CD14-positive monocyte (primary cell): Measurements from ENCODE around the gene TTC3. TPM values are rescaled to one million over a fixed set of nuclear protein-coding genes. Genes with fewer than 3 reads are reported as not detected.

Experiments
- DNase-seq, 3 donors: peaks; one replicate each; pipeline ENCODE4 v3.0.0-alpha.2; 2011 to 2022
- H2AFZ ChIP-seq: 2 replicates; pipeline ENCODE4 v1.6.0; 2012; ENCODE audit warnings: mild to moderate bottlenecking, low read depth, low read length, inconsistent platforms; ENCODE audit not compliant: insufficient read depth, poor library complexity, severe bottlenecking
- H3K27ac ChIP-seq, 2 donors: 1 replicate in 1 of 2; 2 replicates in 1 of 2; pipeline ENCODE4 v1.5.1; 2012 to 2013; ENCODE audit warnings: low read length in 2 of 2, control low read depth in 1 of 2, inconsistent platforms in 1 of 2, low read depth in 1 of 2, mild to moderate bottlenecking in 1 of 2
- H3K27me3 ChIP-seq, 2 donors: one replicate each; pipeline versions ENCODE4 v1.6.0 to v1.6.1; 2011 to 2013; ENCODE audit warnings: low read length in 2 of 2; ENCODE audit not compliant: control insufficient read depth in 2 of 2, insufficient read depth in 2 of 2
- H3K36me3 ChIP-seq, 2 donors: replicated peaks in 1 of 2; 1 replicate in 1 of 2; 2 replicates in 1 of 2; pipeline versions ENCODE4 v1.5.1 to v1.6.1; 2012 to 2013; ENCODE audit warnings: low read length in 2 of 2, control low read depth in 1 of 2, inconsistent platforms in 1 of 2, mild to moderate bottlenecking in 1 of 2; ENCODE audit not compliant: insufficient read depth in 2 of 2, control insufficient read depth in 1 of 2
- H3K4me1 ChIP-seq, 2 donors: 1 replicate in 1 of 2; 2 replicates in 1 of 2; pipeline versions ENCODE4 v1.5.1 to v1.6.1; 2012 to 2013; ENCODE audit warnings: low read length in 2 of 2, control low read depth in 1 of 2, inconsistent platforms in 1 of 2, mild to moderate bottlenecking in 1 of 2, moderate library complexity in 1 of 2; ENCODE audit not compliant: insufficient read depth in 2 of 2, control insufficient read depth in 1 of 2
- H3K4me2 ChIP-seq: replicated peaks from 2 replicates; pipeline ENCODE3; 2012; ENCODE audit warnings: low read length, moderate library complexity, mild to moderate bottlenecking; ENCODE audit not compliant: poor library complexity, severe bottlenecking; ENCODE audit errors: extremely low read depth
- H3K4me3 ChIP-seq, 3 experiments: fragments of 200-600 bp in 1 of 3; sonication (generic) in 1 of 3; replicated peaks in 1 of 3; 1 replicate in 2 of 3; 2 replicates in 1 of 3; pipeline ENCODE4 v1.5.1; 2011 to 2013; ENCODE audit warnings: low read length in 3 of 3, mild to moderate bottlenecking in 3 of 3, control low read depth in 2 of 3, low read depth in 2 of 3, inconsistent platforms in 1 of 3, moderate library complexity in 1 of 3
- H3K79me2 ChIP-seq: 2 replicates; pipeline ENCODE4 v1.6.0; 2012; ENCODE audit warnings: mild to moderate bottlenecking, control low read depth, inconsistent platforms, low read length, moderate library complexity; ENCODE audit not compliant: insufficient read depth
- H3K9ac ChIP-seq: 2 replicates; pipeline ENCODE4 v1.6.0; 2017; ENCODE audit warnings: low read length, mild to moderate bottlenecking; ENCODE audit not compliant: insufficient read depth, poor library complexity, severe bottlenecking
- H3K9me3 ChIP-seq, 2 donors: replicated peaks in 1 of 2; 1 replicate in 1 of 2; 2 replicates in 1 of 2; pipeline versions ENCODE4 v1.5.1 to v1.6.1; 2012 to 2013; ENCODE audit warnings: low read length in 2 of 2, control low read depth in 1 of 2; ENCODE audit not compliant: control insufficient read depth in 1 of 2, insufficient read depth in 1 of 2
- H4K20me1 ChIP-seq: 2 replicates; pipeline ENCODE4 v1.6.0; 2012; ENCODE audit warnings: mild to moderate bottlenecking, low read length, control low read depth, moderate library complexity; ENCODE audit not compliant: insufficient read depth
- H3K27ac Mint-ChIP-seq, 7 donors: one replicate each; pipeline ENCODE4 v1.8.0; 2020; ENCODE audit warnings: mild to moderate bottlenecking in 7 of 7, mixed read lengths in 7 of 7, moderate library complexity in 6 of 7, inconsistent platforms in 2 of 7
- H3K27me3 Mint-ChIP-seq, 3 donors: one replicate each; pipeline ENCODE4 v1.8.0; 2021 to 2022; ENCODE audit warnings: low read depth in 3 of 3, mild to moderate bottlenecking in 3 of 3, mixed read lengths in 3 of 3, moderate library complexity in 3 of 3, inconsistent platforms in 1 of 3
- H3K36me3 Mint-ChIP-seq, 2 donors: one replicate each; pipeline ENCODE4 v1.8.0; 2020; ENCODE audit warnings: mixed read lengths in 2 of 2, inconsistent platforms in 1 of 2, mild to moderate bottlenecking in 1 of 2
- H3K4me1 Mint-ChIP-seq: one replicate; pipeline ENCODE4 v1.8.0; 2020; ENCODE audit warnings: mild to moderate bottlenecking, mixed read lengths
- H3K4me3 Mint-ChIP-seq, 2 donors: one replicate each; pipeline ENCODE4 v1.8.0; 2020; ENCODE audit warnings: mild to moderate bottlenecking in 2 of 2, mixed read lengths in 2 of 2, moderate library complexity in 1 of 2
- H3K9me3 Mint-ChIP-seq, 7 donors: one replicate each; pipeline ENCODE4 v1.8.0; 2020 to 2022; ENCODE audit warnings: mixed read lengths in 7 of 7, mild to moderate bottlenecking in 6 of 7, moderate library complexity in 6 of 7, inconsistent platforms in 2 of 7
- WGBS: methylation state at CpG from one replicate; pipeline ENCODE4 v1.1.5; 2013; ENCODE audit warnings: missing lambda C conversion rate; ENCODE audit not compliant: insufficient coverage; 5-methylcytosine and 5-hydroxymethylcytosine counted together
- intact Hi-C, 2 donors: fragments of 100-400 bp; cut with micrococcal nuclease; formaldehyde crosslinking; loops; one replicate each; pipeline versions ENCODE4 v1.15.0 to v1.15.1; 2023
- polyA plus RNA-seq, 3 donors: library from polyadenylated mRNA; depleted of rRNA in 1 of 3; unstranded in 2 of 3; stranded (reverse) in 1 of 3; fragments of 300-500 nt in 2 of 3; fragments of >200 nt in 1 of 3; fragmentation: Illumina TruSeq in 2 of 3; gene quantifications; 1 replicate in 2 of 3; 2 replicates in 1 of 3; pipeline ENCODE4 v1.2.3, GENCODE V29; 2012 to 2021
- TF ChIP-seq, protein P1 (sequence below): fragments of 200-600 bp; IDR thresholded peaks from one replicate; pipeline ENCODE4 v1.8.0; 2022; ENCODE audit warnings: antibody characterized with exemption, mild to moderate bottlenecking

TTC3 gene
- polyA plus RNA-seq, 3 donors = 9.6 to 35.4 (median 17.9) TPM

GRCh38 chr21:37206496-37206895, 133.4 kb downstream of the TTC3 start:
- TF ChIP-seq, protein P1, sequence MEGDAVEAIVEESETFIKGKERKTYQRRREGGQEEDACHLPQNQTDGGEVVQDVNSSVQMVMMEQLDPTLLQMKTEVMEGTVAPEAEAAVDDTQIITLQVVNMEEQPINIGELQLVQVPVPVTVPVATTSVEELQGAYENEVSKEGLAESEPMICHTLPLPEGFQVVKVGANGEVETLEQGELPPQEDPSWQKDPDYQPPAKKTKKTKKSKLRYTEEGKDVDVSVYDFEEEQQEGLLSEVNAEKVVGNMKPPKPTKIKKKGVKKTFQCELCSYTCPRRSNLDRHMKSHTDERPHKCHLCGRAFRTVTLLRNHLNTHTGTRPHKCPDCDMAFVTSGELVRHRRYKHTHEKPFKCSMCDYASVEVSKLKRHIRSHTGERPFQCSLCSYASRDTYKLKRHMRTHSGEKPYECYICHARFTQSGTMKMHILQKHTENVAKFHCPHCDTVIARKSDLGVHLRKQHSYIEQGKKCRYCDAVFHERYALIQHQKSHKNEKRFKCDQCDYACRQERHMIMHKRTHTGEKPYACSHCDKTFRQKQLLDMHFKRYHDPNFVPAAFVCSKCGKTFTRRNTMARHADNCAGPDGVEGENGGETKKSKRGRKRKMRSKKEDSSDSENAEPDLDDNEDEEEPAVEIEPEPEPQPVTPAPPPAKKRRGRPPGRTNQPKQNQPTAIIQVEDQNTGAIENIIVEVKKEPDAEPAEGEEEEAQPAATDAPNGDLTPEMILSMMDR = no peak
- Histone ChIP-seq H3K9ac (no peak overlapping the region), H3K27me3 (no peaks in the 10 kb centered on the region), H3K4me3 (no peak overlapping the region), H3K4me2 (no peak overlapping the region), H3K4me1 (peaks cover 16% of the 10 kb centered on the region in 2 donors), H3K79me2 (no peaks in the 10 kb centered on the region), H3K27ac (no peak overlapping the region), H2AFZ (no peak overlapping the region), H4K20me1 (no peaks in the 10 kb centered on the region), H3K36me3 (peaks cover 13 to 18% of the 10 kb centered on the region in 2 donors), H3K9me3 (no peaks in the 10 kb centered on the region)
- Mint-ChIP-seq H3K27ac (peak overlapping the region in 1 of 7 donors; percentile 13), H3K9me3 (peaks cover 0 to 4% (median under 1%) of the 10 kb centered on the region in 7 donors), H3K4me3 (no peak overlapping the region), H3K4me1 (peaks cover 16% of the 10 kb centered on the region), H3K27me3 (peaks cover 0 to 3% (median 0%) of the 10 kb centered on the region in 3 donors), H3K36me3 (peaks cover 22 to 31% of the 10 kb centered on the region in 2 donors)
- intact Hi-C loops = no loop called here
- 90% methylated on average over 3 of the region's 7 CpGs for WGBS
- DNase-seq = peak in 1 of 3 donors; percentile 58

GRCh38 chr21:37207441-37208009, 134.5 kb downstream of the TTC3 start:
- intact Hi-C loops = no loop called here
- Histone ChIP-seq H3K36me3 (peaks cover 5 to 9% of the 10 kb centered on the region in 2 donors), H3K79me2 (no peaks in the 10 kb centered on the region), H3K27ac (no peak overlapping the region), H3K4me1 (peaks cover 16% of the 10 kb centered on the region in 2 donors), H2AFZ (no peak overlapping the region), H3K27me3 (no peaks in the 10 kb centered on the region), H3K9me3 (no peaks in the 10 kb centered on the region), H3K4me2 (peak overlapping the region; percentile 68), H4K20me1 (no peaks in the 10 kb centered on the region), H3K9ac (no peak overlapping the region), H3K4me3 (peak overlapping the region in 1 of 3 experiments; percentile 63)
- Mint-ChIP-seq H3K27me3 (no peaks in the 10 kb centered on the region), H3K27ac (peak overlapping the region in 5 of 7 donors; percentile 40 to 84 (median 68)), H3K36me3 (peaks cover 12 to 21% of the 10 kb centered on the region in 2 donors), H3K4me3 (peak overlapping the region; percentile 60 to 78), H3K4me1 (peaks cover 16% of the 10 kb centered on the region), H3K9me3 (peaks cover 0 to 8% (median 2%) of the 10 kb centered on the region in 7 donors)
- TF ChIP-seq, protein P1 = no peak
- peak in 2 of 3 donors; percentile 9 to 42 for DNase-seq
- WGBS = 37% methylated on average over 6 of the region's 6 CpGs
